Measurements from ENCODE around the gene NKX2-4.

DNA sequence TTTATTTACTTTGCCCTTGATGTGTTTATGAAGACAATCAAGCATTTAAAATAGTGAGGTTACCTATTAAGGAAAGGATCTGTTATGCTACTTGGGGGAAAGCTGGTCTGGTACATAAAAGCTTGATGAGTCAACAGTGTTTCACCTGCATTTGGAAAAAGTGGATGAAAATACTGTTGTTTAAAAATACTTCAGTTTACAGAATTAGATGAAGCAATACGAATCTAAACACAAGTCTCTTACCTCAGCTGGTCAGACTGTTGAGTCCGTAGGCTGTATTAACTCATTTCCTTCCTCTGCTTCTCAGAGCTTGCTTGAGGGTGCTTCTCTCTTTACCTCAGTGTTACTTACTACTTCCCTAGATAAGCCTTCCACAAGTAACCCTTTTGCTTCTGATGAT lies 36.1 kb downstream of the NKX2-4 start:
- TF ChIP-seq MTA3 (IDR thresholded peaks at IDR 0.05; ENCODE audit: borderline replicate concordance, low read length) (no peak), POLR2AphosphoS2 (IDR thresholded peaks at IDR 0.05; ENCODE audit: low read depth, low read length) (no peak), TCF7 (IDR thresholded peaks at IDR 0.05; ENCODE audit: borderline replicate concordance) (no peak), RCOR1 (conservative IDR thresholded peaks at IDR 0.05; ENCODE audit: low read depth, low read length) (no peak), CHD4 (IDR thresholded peaks at IDR 0.05) (no peak), POLR2A (IDR thresholded peaks at IDR 0.05; ENCODE audit: low read depth, low read length) (no peak), FOXK2 (IDR thresholded peaks at IDR 0.05) (no peak), EP300 (IDR thresholded peaks at IDR 0.05; ENCODE audit: borderline replicate concordance in 1 of 2, control insufficient read depth in 1 of 2, low read depth in 2 of 2, low read length in 2 of 2) (no peak)
- TF ChIP-seq, protein P1, sequence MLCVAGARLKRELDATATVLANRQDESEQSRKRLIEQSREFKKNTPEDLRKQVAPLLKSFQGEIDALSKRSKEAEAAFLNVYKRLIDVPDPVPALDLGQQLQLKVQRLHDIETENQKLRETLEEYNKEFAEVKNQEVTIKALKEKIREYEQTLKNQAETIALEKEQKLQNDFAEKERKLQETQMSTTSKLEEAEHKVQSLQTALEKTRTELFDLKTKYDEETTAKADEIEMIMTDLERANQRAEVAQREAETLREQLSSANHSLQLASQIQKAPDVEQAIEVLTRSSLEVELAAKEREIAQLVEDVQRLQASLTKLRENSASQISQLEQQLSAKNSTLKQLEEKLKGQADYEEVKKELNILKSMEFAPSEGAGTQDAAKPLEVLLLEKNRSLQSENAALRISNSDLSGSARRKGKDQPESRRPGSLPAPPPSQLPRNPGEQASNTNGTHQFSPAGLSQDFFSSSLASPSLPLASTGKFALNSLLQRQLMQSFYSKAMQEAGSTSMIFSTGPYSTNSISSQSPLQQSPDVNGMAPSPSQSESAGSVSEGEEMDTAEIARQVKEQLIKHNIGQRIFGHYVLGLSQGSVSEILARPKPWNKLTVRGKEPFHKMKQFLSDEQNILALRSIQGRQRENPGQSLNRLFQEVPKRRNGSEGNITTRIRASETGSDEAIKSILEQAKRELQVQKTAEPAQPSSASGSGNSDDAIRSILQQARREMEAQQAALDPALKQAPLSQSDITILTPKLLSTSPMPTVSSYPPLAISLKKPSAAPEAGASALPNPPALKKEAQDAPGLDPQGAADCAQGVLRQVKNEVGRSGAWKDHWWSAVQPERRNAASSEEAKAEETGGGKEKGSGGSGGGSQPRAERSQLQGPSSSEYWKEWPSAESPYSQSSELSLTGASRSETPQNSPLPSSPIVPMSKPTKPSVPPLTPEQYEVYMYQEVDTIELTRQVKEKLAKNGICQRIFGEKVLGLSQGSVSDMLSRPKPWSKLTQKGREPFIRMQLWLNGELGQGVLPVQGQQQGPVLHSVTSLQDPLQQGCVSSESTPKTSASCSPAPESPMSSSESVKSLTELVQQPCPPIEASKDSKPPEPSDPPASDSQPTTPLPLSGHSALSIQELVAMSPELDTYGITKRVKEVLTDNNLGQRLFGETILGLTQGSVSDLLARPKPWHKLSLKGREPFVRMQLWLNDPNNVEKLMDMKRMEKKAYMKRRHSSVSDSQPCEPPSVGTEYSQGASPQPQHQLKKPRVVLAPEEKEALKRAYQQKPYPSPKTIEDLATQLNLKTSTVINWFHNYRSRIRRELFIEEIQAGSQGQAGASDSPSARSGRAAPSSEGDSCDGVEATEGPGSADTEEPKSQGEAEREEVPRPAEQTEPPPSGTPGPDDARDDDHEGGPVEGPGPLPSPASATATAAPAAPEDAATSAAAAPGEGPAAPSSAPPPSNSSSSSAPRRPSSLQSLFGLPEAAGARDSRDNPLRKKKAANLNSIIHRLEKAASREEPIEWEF (IDR thresholded peaks at IDR 0.05; ENCODE audit: insufficient replicate concordance, low read depth, low read length): no peak
- TF ChIP-seq, protein P2, sequence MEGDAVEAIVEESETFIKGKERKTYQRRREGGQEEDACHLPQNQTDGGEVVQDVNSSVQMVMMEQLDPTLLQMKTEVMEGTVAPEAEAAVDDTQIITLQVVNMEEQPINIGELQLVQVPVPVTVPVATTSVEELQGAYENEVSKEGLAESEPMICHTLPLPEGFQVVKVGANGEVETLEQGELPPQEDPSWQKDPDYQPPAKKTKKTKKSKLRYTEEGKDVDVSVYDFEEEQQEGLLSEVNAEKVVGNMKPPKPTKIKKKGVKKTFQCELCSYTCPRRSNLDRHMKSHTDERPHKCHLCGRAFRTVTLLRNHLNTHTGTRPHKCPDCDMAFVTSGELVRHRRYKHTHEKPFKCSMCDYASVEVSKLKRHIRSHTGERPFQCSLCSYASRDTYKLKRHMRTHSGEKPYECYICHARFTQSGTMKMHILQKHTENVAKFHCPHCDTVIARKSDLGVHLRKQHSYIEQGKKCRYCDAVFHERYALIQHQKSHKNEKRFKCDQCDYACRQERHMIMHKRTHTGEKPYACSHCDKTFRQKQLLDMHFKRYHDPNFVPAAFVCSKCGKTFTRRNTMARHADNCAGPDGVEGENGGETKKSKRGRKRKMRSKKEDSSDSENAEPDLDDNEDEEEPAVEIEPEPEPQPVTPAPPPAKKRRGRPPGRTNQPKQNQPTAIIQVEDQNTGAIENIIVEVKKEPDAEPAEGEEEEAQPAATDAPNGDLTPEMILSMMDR (IDR thresholded peaks at IDR 0.05 in 2 of 3, conservative IDR thresholded peaks at IDR 0.05 in 1 of 3; ENCODE audit: control insufficient read depth in 2 of 3, extremely low read depth in 1 of 3, insufficient read depth in 1 of 3, low read depth in 3 of 3, low read length in 3 of 3): no peak

Measured in GM12878 (cell line).